GM19023 (cell line): ENCODE data around the gene APOL6.

Experiments
- ATAC-seq: cut with Tn5 transposase; IDR thresholded peaks from one replicate; pipeline ENCODE4 v1.9.1; 2021; ENCODE audit warnings: mild to moderate bottlenecking, moderate library complexity; ENCODE audit not compliant: unreplicated experiment

Gene APOL6

DNA sequence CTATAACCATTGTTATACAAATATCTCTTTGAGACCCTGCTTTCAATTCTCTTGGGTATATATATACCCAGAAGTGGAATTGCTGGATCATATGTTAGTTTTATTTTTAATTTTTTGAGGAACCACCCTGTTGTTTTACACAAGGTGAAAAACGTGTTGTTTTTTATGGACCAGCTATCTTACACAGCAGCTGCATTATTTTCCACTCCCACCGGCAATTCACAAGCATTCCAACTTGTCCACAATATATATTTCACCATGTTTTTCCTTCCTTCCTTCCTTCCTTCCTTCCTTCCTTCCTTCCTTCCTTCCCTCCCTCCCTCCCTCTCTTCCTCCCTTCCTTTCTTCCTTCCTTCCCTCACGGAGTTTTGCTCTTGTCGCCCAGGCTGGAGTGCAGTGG is 63.1 kb downstream of the APOL6 start:
- ATAC-seq: no peak

DNA sequence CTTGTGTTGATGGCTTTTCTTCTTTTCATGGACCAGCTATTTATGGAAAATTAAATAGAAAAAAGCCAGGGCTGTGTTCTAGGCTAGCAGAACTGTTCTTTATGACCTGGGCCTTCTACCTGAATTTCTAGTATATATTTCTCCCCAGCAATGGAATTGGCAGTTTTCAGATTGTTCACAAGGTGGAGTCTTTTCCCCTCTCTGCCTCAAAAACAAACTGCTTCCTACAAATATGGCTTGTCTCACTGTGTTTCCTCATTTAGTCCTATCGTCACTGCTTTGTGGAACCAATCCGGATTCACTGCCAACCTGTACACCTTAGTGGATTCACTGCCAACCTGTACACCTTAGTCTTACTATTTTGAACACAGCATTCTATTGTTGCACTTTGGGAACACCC is 64.4 kb downstream of the APOL6 start:
- ATAC-seq: no peak

DNA sequence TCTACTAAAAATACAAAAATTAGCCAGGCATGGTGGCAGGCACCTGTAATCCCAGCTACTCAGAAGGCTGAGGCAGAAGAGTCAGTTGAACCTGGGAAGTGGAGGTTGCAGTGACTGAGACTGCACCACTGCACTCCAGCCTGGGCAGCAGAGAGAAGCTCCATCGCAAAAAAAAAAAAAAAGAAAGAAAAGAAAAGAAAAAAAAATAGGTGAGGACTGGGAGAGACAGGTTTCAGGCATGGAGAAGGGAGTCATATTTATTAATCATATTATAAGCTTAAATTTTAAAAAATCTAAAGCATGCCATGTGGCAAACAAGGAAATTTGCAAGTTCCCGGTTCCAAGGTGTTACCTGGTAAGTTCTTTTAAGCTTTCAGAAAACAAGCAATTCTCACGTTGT is 69.3 kb downstream of the APOL6 start, which contains the start of gene APOL5:
TSS of gene APOL5 (plus strand) at position 301 of the 400 bp plus-strand sequence. CDS start at position 301, 0 bp downstream.
- ATAC-seq: no peak
